ENCODE data around the gene TIGD1.

TIGD1 gene

GRCh38 chr2:232551776-232552175 is 1.4 kb upstream of the TIGD1 start:
- peaks cover 55% of the 10 kb centered on the region for H3K36me3 Mint-ChIP-seq (ENCODE audit: low read depth)
- peak overlapping the region; percentile 98 for H3K27ac Mint-ChIP-seq
- no peak for DNase-seq (ENCODE audit: low spot score)
- peak overlapping the region; percentile 100 for H3K4me3 Mint-ChIP-seq
- no peaks in the 10 kb centered on the region for H3K27me3 Mint-ChIP-seq (ENCODE audit: low read depth)
- H3K4me1 Mint-ChIP-seq (ENCODE audit: low read depth) = peaks cover 65% of the 10 kb centered on the region
- H3K9me3 Mint-ChIP-seq = peaks cover 6% of the 10 kb centered on the region

- peak overlapping the region; percentile 98 for H3K27ac Mint-ChIP-seq
- peaks cover 60% of the 10 kb centered on the region for H3K4me1 Mint-ChIP-seq (ENCODE audit: low read depth)
- H3K27me3 Mint-ChIP-seq (ENCODE audit: low read depth) = no peaks in the 10 kb centered on the region
- DNase-seq (ENCODE audit: low spot score) = no peak
- H3K36me3 Mint-ChIP-seq (ENCODE audit: low read depth) = peaks cover 54% of the 10 kb centered on the region
- H3K9me3 Mint-ChIP-seq = peaks cover 6% of the 10 kb centered on the region
- H3K4me3 Mint-ChIP-seq = peak overlapping the region; percentile 100
Observed at GRCh38 chr2:232551250-232551638, 887 bp upstream of the TIGD1 start.

GRCh38 chr2:232549655-232550353 is 553 bp downstream of the TIGD1 start:
- Mint-ChIP-seq H3K27ac (peak overlapping the region; percentile 100), H3K36me3 (ENCODE audit: low read depth) (peaks cover 45% of the 10 kb centered on the region), H3K4me1 (ENCODE audit: low read depth) (peaks cover 50% of the 10 kb centered on the region), H3K4me3 (peak overlapping the region; percentile 100), H3K27me3 (ENCODE audit: low read depth) (no peaks in the 10 kb centered on the region), H3K9me3 (peaks cover 6% of the 10 kb centered on the region)
- DNase-seq (ENCODE audit: low spot score) = no peak

GRCh38 chr2:232547991-232548390 is 2.4 kb downstream of the TIGD1 start:
- Mint-ChIP-seq H3K4me1 (ENCODE audit: low read depth) (peaks cover 32% of the 10 kb centered on the region), H3K9me3 (peaks cover 6% of the 10 kb centered on the region), H3K36me3 (ENCODE audit: low read depth) (peaks cover 34% of the 10 kb centered on the region), H3K27me3 (ENCODE audit: low read depth) (no peaks in the 10 kb centered on the region), H3K27ac (no peak overlapping the region), H3K4me3 (no peak overlapping the region)
- DNase-seq (ENCODE audit: low spot score) = no peak

GRCh38 chr2:232545511-232546375 is 4.6 kb downstream of the TIGD1 start:
- Mint-ChIP-seq H3K9me3 (peaks cover 6% of the 10 kb centered on the region), H3K4me3 (no peak overlapping the region), H3K27ac (no peak overlapping the region), H3K4me1 (ENCODE audit: low read depth) (peaks cover 18% of the 10 kb centered on the region), H3K27me3 (ENCODE audit: low read depth) (no peaks in the 10 kb centered on the region), H3K36me3 (ENCODE audit: low read depth) (peaks cover 22% of the 10 kb centered on the region)
- no peak for DNase-seq (ENCODE audit: low spot score)

- H3K4me1 Mint-ChIP-seq (ENCODE audit: low read depth) = peaks cover 17% of the 10 kb centered on the region
- H3K27ac Mint-ChIP-seq = no peak overlapping the region
- peaks cover 21% of the 10 kb centered on the region for H3K36me3 Mint-ChIP-seq (ENCODE audit: low read depth)
- no peak for DNase-seq (ENCODE audit: low spot score)
- H3K27me3 Mint-ChIP-seq (ENCODE audit: low read depth) = no peaks in the 10 kb centered on the region
- peaks cover 6% of the 10 kb centered on the region for H3K9me3 Mint-ChIP-seq
- no peak overlapping the region for H3K4me3 Mint-ChIP-seq
Observed at GRCh38 chr2:232544674-232545073, 5.7 kb downstream of the TIGD1 start.

- H3K36me3 Mint-ChIP-seq (ENCODE audit: low read depth) = peaks cover 18% of the 10 kb centered on the region
- DNase-seq (ENCODE audit: low spot score) = no peak
- no peak overlapping the region for H3K27ac Mint-ChIP-seq
- H3K4me1 Mint-ChIP-seq (ENCODE audit: low read depth) = peaks cover 12% of the 10 kb centered on the region
- H3K4me3 Mint-ChIP-seq = no peak overlapping the region
- peaks cover 6% of the 10 kb centered on the region for H3K9me3 Mint-ChIP-seq
- no peaks in the 10 kb centered on the region for H3K27me3 Mint-ChIP-seq (ENCODE audit: low read depth)
Observed at GRCh38 chr2:232543928-232544631, 6.3 kb downstream of the TIGD1 start.

GRCh38 chr2:232543491-232543890 is 6.9 kb downstream of the TIGD1 start:
- Mint-ChIP-seq H3K9me3 (peaks cover 2% of the 10 kb centered on the region), H3K4me1 (ENCODE audit: low read depth) (peaks cover 7% of the 10 kb centered on the region), H3K27me3 (ENCODE audit: low read depth) (peaks cover 3% of the 10 kb centered on the region), H3K27ac (no peak overlapping the region), H3K36me3 (ENCODE audit: low read depth) (peaks cover 12% of the 10 kb centered on the region), H3K4me3 (no peak overlapping the region)
- no peak for DNase-seq (ENCODE audit: low spot score)

- Mint-ChIP-seq H3K9me3 (no peaks in the 10 kb centered on the region), H3K4me3 (no peak overlapping the region), H3K4me1 (ENCODE audit: low read depth) (peaks cover 9% of the 10 kb centered on the region), H3K27me3 (ENCODE audit: low read depth) (peaks cover 9% of the 10 kb centered on the region), H3K36me3 (ENCODE audit: low read depth) (peaks cover 6% of the 10 kb centered on the region), H3K27ac (no peak overlapping the region)
- DNase-seq (ENCODE audit: low spot score) = no peak
Observed at GRCh38 chr2:232542715-232543467, 7.5 kb downstream of the TIGD1 start.

GRCh38 chr2:232541961-232542714 is 8.2 kb downstream of the TIGD1 start:
- peaks cover 4% of the 10 kb centered on the region for H3K4me1 Mint-ChIP-seq (ENCODE audit: low read depth)
- H3K36me3 Mint-ChIP-seq (ENCODE audit: low read depth) = peaks cover 3% of the 10 kb centered on the region
- H3K9me3 Mint-ChIP-seq = no peaks in the 10 kb centered on the region
- no peak for DNase-seq (ENCODE audit: low spot score)
- H3K27me3 Mint-ChIP-seq (ENCODE audit: low read depth) = peaks cover 10% of the 10 kb centered on the region
- no peak overlapping the region for H3K27ac Mint-ChIP-seq
- no peak overlapping the region for H3K4me3 Mint-ChIP-seq

GRCh38 chr2:232541195-232541960 is 9.0 kb downstream of the TIGD1 start:
- Mint-ChIP-seq H3K27ac (no peak overlapping the region), H3K4me1 (ENCODE audit: low read depth) (peaks cover 4% of the 10 kb centered on the region), H3K27me3 (ENCODE audit: low read depth) (peaks cover 10% of the 10 kb centered on the region)

GRCh38 chr2:232540441-232541041 is 9.8 kb downstream of the TIGD1 start:
- peaks cover 7% of the 10 kb centered on the region for H3K9me3 Mint-ChIP-seq

More at GRCh38 chr2:232541195-232541960, 9.0 kb downstream of the TIGD1 start:
- Mint-ChIP-seq H3K36me3 (ENCODE audit: low read depth) (peaks cover under 1% of the 10 kb centered on the region), H3K9me3 (peaks cover 4% of the 10 kb centered on the region), H3K4me3 (no peak overlapping the region)
- DNase-seq (ENCODE audit: low spot score) = no peak

More at GRCh38 chr2:232540441-232541041, 9.8 kb downstream of the TIGD1 start:
- Mint-ChIP-seq H3K27ac (no peak overlapping the region), H3K36me3 (ENCODE audit: low read depth) (no peaks in the 10 kb centered on the region), H3K27me3 (ENCODE audit: low read depth) (peaks cover 10% of the 10 kb centered on the region), H3K4me1 (ENCODE audit: low read depth) (peaks cover 4% of the 10 kb centered on the region), H3K4me3 (no peak overlapping the region)
- no peak for DNase-seq (ENCODE audit: low spot score)

All from T-helper 2 cell treated with Interferon-gamma antibody and Interleukin-4, amounts not matched to agents 5 μg/mL and 100 μg/mL, for 36 hours (primary cell).